ENCODE data around the gene ASCL1.

DNA sequence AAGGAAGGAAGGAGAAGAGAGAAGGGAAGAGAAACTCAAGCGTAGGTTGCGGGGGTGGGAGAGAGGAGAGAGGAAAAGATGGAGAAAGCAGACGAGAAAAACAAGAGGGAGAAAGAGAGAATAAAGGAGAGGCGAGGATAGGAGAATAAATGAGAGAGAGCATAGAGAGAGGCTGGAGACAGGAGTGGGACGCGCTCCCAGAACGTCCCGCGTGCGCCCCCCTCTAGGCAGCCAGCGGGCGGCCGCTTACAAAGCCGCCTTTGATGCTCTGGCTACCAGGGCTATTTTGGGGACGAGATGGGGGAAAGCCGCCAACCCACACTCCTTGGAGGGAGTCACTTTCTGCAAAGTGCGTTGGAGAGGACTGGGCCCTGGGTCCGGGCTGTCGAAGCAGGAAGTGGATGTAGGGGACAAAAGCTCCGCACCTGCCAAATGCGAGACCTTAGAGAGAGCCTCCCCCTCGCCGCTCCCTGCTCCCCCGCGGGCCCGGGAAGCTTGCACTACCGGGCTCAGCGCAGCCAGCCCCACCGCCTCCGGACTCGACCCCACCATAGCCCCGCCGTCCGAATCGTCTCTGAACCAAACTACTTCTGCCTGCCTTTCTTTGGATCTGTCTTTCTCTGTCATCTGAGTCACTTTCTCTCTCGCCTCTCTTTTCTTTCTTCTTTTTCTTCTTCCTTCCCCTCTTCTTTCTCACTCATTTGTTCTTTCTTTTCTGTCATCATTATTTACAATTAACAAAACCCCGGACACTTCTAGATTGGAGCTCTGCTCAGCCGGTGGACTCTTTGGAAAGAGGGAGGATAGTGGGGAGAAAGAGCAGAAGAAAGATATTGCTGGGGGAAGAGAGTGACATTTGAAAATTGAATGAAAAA is 8.0 kb downstream of the ASCL1 start:
- TF ChIP-seq, protein P1, sequence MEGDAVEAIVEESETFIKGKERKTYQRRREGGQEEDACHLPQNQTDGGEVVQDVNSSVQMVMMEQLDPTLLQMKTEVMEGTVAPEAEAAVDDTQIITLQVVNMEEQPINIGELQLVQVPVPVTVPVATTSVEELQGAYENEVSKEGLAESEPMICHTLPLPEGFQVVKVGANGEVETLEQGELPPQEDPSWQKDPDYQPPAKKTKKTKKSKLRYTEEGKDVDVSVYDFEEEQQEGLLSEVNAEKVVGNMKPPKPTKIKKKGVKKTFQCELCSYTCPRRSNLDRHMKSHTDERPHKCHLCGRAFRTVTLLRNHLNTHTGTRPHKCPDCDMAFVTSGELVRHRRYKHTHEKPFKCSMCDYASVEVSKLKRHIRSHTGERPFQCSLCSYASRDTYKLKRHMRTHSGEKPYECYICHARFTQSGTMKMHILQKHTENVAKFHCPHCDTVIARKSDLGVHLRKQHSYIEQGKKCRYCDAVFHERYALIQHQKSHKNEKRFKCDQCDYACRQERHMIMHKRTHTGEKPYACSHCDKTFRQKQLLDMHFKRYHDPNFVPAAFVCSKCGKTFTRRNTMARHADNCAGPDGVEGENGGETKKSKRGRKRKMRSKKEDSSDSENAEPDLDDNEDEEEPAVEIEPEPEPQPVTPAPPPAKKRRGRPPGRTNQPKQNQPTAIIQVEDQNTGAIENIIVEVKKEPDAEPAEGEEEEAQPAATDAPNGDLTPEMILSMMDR (IDR thresholded peaks at IDR 0.05), result no peak
- TF ChIP-seq POLR2A (IDR thresholded peaks at IDR 0.05) (no peak), EP300 (IDR thresholded peaks at IDR 0.05) (no peak)

Measured in ovary (tissue), 3 donors.